KMS-11 (cell line): ENCODE data around the gene AXL.

Source experiments
- H2AFZ ChIP-seq: fragments of 200-600 bp; sonication (generic); 2 replicates; pipeline ENCODE4 v1.6.1; 2016; ENCODE audit warnings: antibody characterized with exemption, mixed run types, low read depth
- H3K27ac ChIP-seq: fragments of 200-600 bp; sonication (generic); 2 replicates; pipeline ENCODE4 v1.6.1; 2016; ENCODE audit warnings: mild to moderate bottlenecking, mixed run types
- H3K27me3 ChIP-seq: fragments of 200-600 bp; sonication (generic); 2 replicates; pipeline ENCODE4 v1.6.1; 2017; ENCODE audit warnings: mild to moderate bottlenecking, low read depth, mixed run types, moderate library complexity; ENCODE audit not compliant: insufficient read depth
- H3K36me3 ChIP-seq: fragments of 200-600 bp; sonication (generic); 2 replicates; pipeline ENCODE4 v1.6.1; 2017; ENCODE audit warnings: mild to moderate bottlenecking, mixed run types; ENCODE audit not compliant: insufficient read depth
- H3K4me1 ChIP-seq: fragments of 200-600 bp; sonication (generic); 2 replicates; pipeline ENCODE4 v1.6.1; 2016; ENCODE audit warnings: mild to moderate bottlenecking, low read depth, mixed run types; ENCODE audit not compliant: poor library complexity, severe bottlenecking
- H3K4me2 ChIP-seq: fragments of 200-600 bp; sonication (generic); 2 replicates; pipeline ENCODE4 v1.7.0; 2016; ENCODE audit warnings: mild to moderate bottlenecking, mixed run types
- H3K4me3 ChIP-seq: fragments of 200-600 bp; sonication (generic); IDR thresholded peaks from 2 replicates; pipeline ENCODE4 v1.6.1; 2017; ENCODE audit warnings: low read depth, low read length, mixed read lengths; ENCODE audit not compliant: insufficient read depth
- H3K79me2 ChIP-seq: fragments of 200-600 bp; sonication (generic); 2 replicates; pipeline ENCODE4 v1.6.1; 2016; ENCODE audit warnings: low read depth, mixed run types; ENCODE audit not compliant: insufficient read depth
- H3K9ac ChIP-seq: fragments of 200-600 bp; sonication (generic); 2 replicates; pipeline ENCODE4 v1.6.1; 2016; ENCODE audit warnings: mild to moderate bottlenecking, mixed run types
- H4K20me1 ChIP-seq: fragments of 200-600 bp; sonication (generic); 2 replicates; pipeline ENCODE4 v1.6.1; 2016; ENCODE audit warnings: mild to moderate bottlenecking, mixed run types; ENCODE audit not compliant: insufficient read depth
- CTCF ChIP-seq: fragments of 200-600 bp; sonication (generic); conservative IDR thresholded peaks from 2 replicates; pipeline ENCODE4 v1.6.1; 2017; ENCODE audit warnings: low read depth, mild to moderate bottlenecking, antibody characterized with exemption, low read length, moderate library complexity, mixed read lengths

Gene AXL

GRCh38 chr19:41189425-41190065, 29.5 kb upstream of the AXL start:
- Histone ChIP-seq H4K20me1 (no peaks in the 10 kb centered on the region), H2AFZ (no peak overlapping the region), H3K36me3 (no peaks in the 10 kb centered on the region), H3K27ac (no peak overlapping the region), H3K27me3 (peaks cover 18% of the 10 kb centered on the region), H3K9ac (no peak overlapping the region), H3K4me3 (no peak overlapping the region), H3K4me1 (no peaks in the 10 kb centered on the region), H3K4me2 (no peak overlapping the region), H3K79me2 (no peaks in the 10 kb centered on the region)
- TF ChIP-seq CTCF = no peak

GRCh38 chr19:41192574-41193429, 26.2 kb upstream of the AXL start, which contains the start of gene CYP2S1:
TSS of gene CYP2S1 (plus strand) at chr19:41193219. CDS start at chr19:41193265, 46 bp downstream.
- Histone ChIP-seq H3K4me2 (no peak within 1 kb of the TSS), H3K27me3 (peaks cover 42% of the 10 kb centered on the region), H3K4me3 (no peak within 1 kb of the TSS), H3K27ac (no peak within 1 kb of the TSS), H3K36me3 (no peaks in the 10 kb centered on the region), H3K9ac (no peak within 1 kb of the TSS), H4K20me1 (no peaks in the 10 kb centered on the region), H2AFZ (no peak within 1 kb of the TSS; the same call in 1 of the 2 replicates), H3K79me2 (no peaks in the 10 kb centered on the region), H3K4me1 (no peaks in the 10 kb centered on the region)
- no peak for TF ChIP-seq CTCF

- no peak overlapping the region; the same call in 1 of the 2 replicates for H2AFZ ChIP-seq
- peaks cover 50% of the 10 kb centered on the region for H3K27me3 ChIP-seq
- no peak for TF ChIP-seq CTCF
- H3K4me2 ChIP-seq = no peak overlapping the region
- no peaks in the 10 kb centered on the region for H3K4me1 ChIP-seq
- H3K27ac ChIP-seq = no peak overlapping the region
- H3K79me2 ChIP-seq = no peaks in the 10 kb centered on the region
- no peaks in the 10 kb centered on the region for H3K36me3 ChIP-seq
- H3K9ac ChIP-seq = no peak overlapping the region
- H4K20me1 ChIP-seq = no peaks in the 10 kb centered on the region
- no peak overlapping the region for H3K4me3 ChIP-seq
Measured at GRCh38 chr19:41193430-41194156, 25.4 kb upstream of the AXL start.

GRCh38 chr19:41194157-41194552, 24.9 kb upstream of the AXL start:
- Histone ChIP-seq H3K27me3 (peaks cover 55% of the 10 kb centered on the region), H3K27ac (no peak overlapping the region), H3K4me2 (no peak overlapping the region), H3K36me3 (no peaks in the 10 kb centered on the region), H4K20me1 (no peaks in the 10 kb centered on the region), H3K79me2 (no peaks in the 10 kb centered on the region), H3K4me1 (no peaks in the 10 kb centered on the region), H3K9ac (no peak overlapping the region), H2AFZ (no peak overlapping the region; the same call in 1 of the 2 replicates), H3K4me3 (no peak overlapping the region)
- TF ChIP-seq CTCF = no peak
